GM19372 (cell line): ENCODE data around the gene NOVA2.

Source experiments
- ATAC-seq: cut with Tn5 transposase; IDR thresholded peaks from one replicate; pipeline ENCODE4 v1.9.1; 2021; ENCODE audit warnings: mild to moderate bottlenecking, low read depth, moderate library complexity; ENCODE audit not compliant: unreplicated experiment

Gene NOVA2

GRCh38 chr19:45973553-45974338, at the start of gene NOVA2:
Gene NOVA2 (minus strand): TSS chr19:45973865. CDS start chr19:45973351, 514 bp downstream.
- no peak for ATAC-seq

- no peak for ATAC-seq
These were observed 49.7 kb upstream of the NOVA2 start for GRCh38 chr19:46023311-46023779.

GRCh38 chr19:46022431-46023310, 49.0 kb upstream of the NOVA2 start, which contains the start of gene PGLYRP1:
Gene PGLYRP1 (minus strand): TSS chr19:46023053. CDS start chr19:46023021, 32 bp downstream.
- no peak for ATAC-seq

GRCh38 chr19:46022061-46022430, 48.4 kb upstream of the NOVA2 start:
- ATAC-seq = no peak

- ATAC-seq = no peak
These were observed 47.9 kb upstream of the NOVA2 start for GRCh38 chr19:46021531-46022041.

- ATAC-seq = no peak
These were observed 47.1 kb upstream of the NOVA2 start for GRCh38 chr19:46020819-46021125.

- no peak for ATAC-seq
These were observed 45.6 kb upstream of the NOVA2 start for GRCh38 chr19:46019270-46019669.

- no peak for ATAC-seq
These were observed 45.1 kb upstream of the NOVA2 start for GRCh38 chr19:46018729-46019251.

- ATAC-seq = no peak
These were observed 44.4 kb upstream of the NOVA2 start for GRCh38 chr19:46017874-46018675.

- ATAC-seq = no peak
These were observed 43.4 kb upstream of the NOVA2 start for GRCh38 chr19:46017095-46017429.

GRCh38 chr19:46016426-46017094, 42.9 kb upstream of the NOVA2 start:
- no peak for ATAC-seq

- ATAC-seq = no peak
These were observed 42.2 kb upstream of the NOVA2 start for GRCh38 chr19:46015687-46016425.

GRCh38 chr19:46014941-46015686, 41.4 kb upstream of the NOVA2 start:
- ATAC-seq = no peak

GRCh38 chr19:46014534-46014933, 40.9 kb upstream of the NOVA2 start:
- ATAC-seq = no peak

- no peak for ATAC-seq
These were observed 36.2 kb upstream of the NOVA2 start for GRCh38 chr19:46009530-46010510.

- ATAC-seq = no peak
These were observed 32.7 kb upstream of the NOVA2 start for GRCh38 chr19:46006411-46006810.

- no peak for ATAC-seq
These were observed 29.1 kb upstream of the NOVA2 start for GRCh38 chr19:46002678-46003275.
